ENCODE measurements around the gene COL9A3. TPM values are rescaled to one million over a fixed set of nuclear protein-coding genes. Genes with fewer than 3 reads are reported as not detected.

Gene COL9A3
- total and polyA plus RNA-seq, 2 of the 8 experiments (the other 6 are each of a cell fraction or from before 2014, with no cell fraction given) = 21.7 to 80.1 TPM

DNA sequence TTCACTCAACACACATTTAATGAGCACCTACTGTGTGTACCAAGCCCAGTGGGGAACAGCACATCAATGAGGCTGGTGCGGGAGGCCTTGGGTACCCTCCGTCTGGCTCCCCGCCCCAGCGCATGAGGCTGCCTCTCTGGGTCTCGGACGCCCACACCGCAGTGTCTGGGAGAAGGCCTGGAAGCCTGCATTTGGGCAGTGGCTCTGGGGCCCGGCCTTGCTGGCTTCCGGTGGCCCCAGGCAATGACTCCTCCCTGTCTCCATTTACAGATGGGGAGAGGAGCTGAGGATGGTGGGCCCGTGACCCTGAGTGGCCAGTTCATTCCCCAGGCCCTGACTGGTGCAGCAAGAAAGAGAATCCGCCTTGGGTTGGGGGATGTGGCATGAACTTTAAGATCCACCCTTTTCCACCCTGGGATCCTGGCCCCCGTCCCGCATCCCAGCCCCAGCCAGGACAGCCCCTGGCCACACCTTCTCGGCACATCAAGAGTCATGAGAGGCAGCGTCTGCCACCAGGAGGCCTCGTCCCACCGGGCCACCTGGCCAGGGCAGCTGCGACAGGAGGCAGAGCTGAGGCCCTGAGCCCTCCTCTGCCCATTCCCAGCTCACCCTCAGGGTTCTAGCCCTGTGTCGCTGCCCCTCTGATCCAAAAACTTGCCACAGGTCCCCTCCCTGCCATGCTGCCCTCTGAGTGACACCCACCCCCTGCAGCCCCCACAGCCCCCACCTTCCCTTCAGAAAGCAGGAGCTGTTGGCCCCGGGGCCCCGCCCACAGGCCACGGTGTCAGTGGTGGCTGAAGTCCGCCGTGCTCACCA lies 38.0 kb upstream of the COL9A3 start:
- H4K91ac ChIP-seq (replicated peaks; ENCODE audit: insufficient read length, low read length) = peak overlapping the region; percentile 60
- no peak overlapping the region for H3K14ac ChIP-seq (ENCODE audit: insufficient read length)
- DNase-seq (ENCODE audit: low read depth in 1 of 2, low spot score in 2 of 2) = no peak
- no peak overlapping the region for H3K4ac ChIP-seq (replicated peaks; ENCODE audit: insufficient read length, low read depth, low read length)
- H2BK120ac ChIP-seq (replicated peaks; ENCODE audit: low read depth, low read length) = no peak overlapping the region
- no peak overlapping the region; the same call in 1 of the 2 replicates for H2AK5ac ChIP-seq (ENCODE audit: low read depth, low read length)
- peak overlapping the region; percentile 65; the same call in 1 of the 2 replicates for H2BK15ac ChIP-seq (ENCODE audit: low read length)
- no peaks in the 10 kb centered on the region for H3K23me2 ChIP-seq (ENCODE audit: low read depth, low read length)
- H3K4me2 ChIP-seq (ENCODE audit: insufficient read depth in 1 of 2, low read depth in 2 of 2, low read length in 2 of 2) = no peak overlapping the region
- no peaks in the 10 kb centered on the region for H4K20me1 ChIP-seq (replicated peaks in 1 of 2; ENCODE audit: control insufficient read depth in 1 of 2, insufficient read depth in 2 of 2, low read length in 2 of 2)
- 0 out of 2 replicates have a peak overlapping the region, but pooled peaks have one; percentile 60 for H3K18ac ChIP-seq (ENCODE audit: extremely low read depth, low read length)
- no peak overlapping the region for H2BK20ac ChIP-seq (ENCODE audit: low read length)
- 0 out of 2 replicates have a peak overlapping the region, but pooled peaks have one; percentile 56 for H2BK5ac ChIP-seq (ENCODE audit: low read depth, low read length)
- H4K8ac ChIP-seq (ENCODE audit: extremely low read depth, insufficient read depth, low read length) = peak overlapping the region; percentile 11; the same call in 1 of the 2 replicates
- no peaks in the 10 kb centered on the region for H3K79me2 ChIP-seq (ENCODE audit: control insufficient read depth in 1 of 2, insufficient read depth in 2 of 2, low read length in 2 of 2)
- no peak overlapping the region for H3K4me3 ChIP-seq (ENCODE audit: extremely low read depth in 1 of 4, insufficient read depth in 2 of 4, low read depth in 3 of 4, low read length in 4 of 4)
- H3K79me1 ChIP-seq (ENCODE audit: low read depth, low read length) = no peaks in the 10 kb centered on the region
- peaks cover 0 to 16% (median 3%) of the 10 kb centered on the region in 4 experiments; a peak in 4 of 7 replicates for H3K4me1 ChIP-seq (replicated peaks in 1 of 4; ENCODE audit: control insufficient read depth in 3 of 4, insufficient read depth in 4 of 4, low read length in 3 of 4)
- no peaks in the 10 kb centered on the region for H3K27me3 ChIP-seq (replicated peaks in 1 of 4; ENCODE audit: control insufficient read depth in 3 of 4, extremely low read depth in 1 of 4, insufficient read depth in 3 of 4, low read length in 3 of 4)
- no peak overlapping the region for H3K27ac ChIP-seq (ENCODE audit: low read depth, low read length)
- CTCF ChIA-PET (ENCODE audit: partially characterized antibody) = interaction anchor here (0.6 to 3.4 kb wide), 7 partner anchors 10 to 91 kb away, joined by 3 to 35 read pairs (median 6); partner anchors contain the start of gene NTSR1
- WGBS, 2 experiments (ENCODE audit: extremely low coverage in 1 of 2, insufficient coverage in 1 of 2, insufficient read length in 1 of 2, insufficient replicate concordance in 2 of 2, low coverage in 1 of 2, low lambda C conversion rate in 2 of 2, missing lambda C conversion rate in 1 of 2) = 81% methylated on average over 14 of the region's 24 CpGs; no CpG with 5 or more reads in 1 of the 2 experiments
- H3K9me3 ChIP-seq (ENCODE audit: insufficient read depth in 2 of 2, low read depth in 1 of 2, low read length in 1 of 2) = no peaks in the 10 kb centered on the region
- H3K56ac ChIP-seq (replicated peaks; ENCODE audit: insufficient read length, low read depth, low read length) = no peak overlapping the region
- H3K23ac ChIP-seq (ENCODE audit: insufficient read length) = no peak overlapping the region
- no peak overlapping the region for H4K5ac ChIP-seq (ENCODE audit: insufficient read length, low read depth, low read length)
- no peak overlapping the region for H3K9ac ChIP-seq (replicated peaks in 1 of 4; ENCODE audit: extremely low read depth in 1 of 4, low read depth in 3 of 4, low read length in 3 of 4)
- H3K36me3 ChIP-seq (ENCODE audit: control insufficient read depth in 2 of 4, insufficient read depth in 4 of 4, low read length in 3 of 4) = no peaks in the 10 kb centered on the region
- POLR2A ChIA-PET (ENCODE audit: partially characterized antibody) = interaction anchor here (0.6 to 1.6 kb wide), 2 partner anchors 12 to 44 kb away, joined by 3 to 4 read pairs; no protein-coding TSS in a partner anchor
- H2AFZ ChIP-seq (ENCODE audit: low read length) = no peak overlapping the region
- FAIRE-seq = no peak
- H2BK12ac ChIP-seq (ENCODE audit: low read depth, low read length) = peak overlapping the region; percentile 75; the same call in 1 of the 2 replicates
- TF ChIP-seq SP2 (IDR thresholded peaks at IDR 0.05; ENCODE audit: low read length) = no peak
- TF ChIP-seq SRF (IDR thresholded peaks at IDR 0.05; ENCODE audit: low read depth, low read length) = no peak
- TF ChIP-seq BACH1 (IDR thresholded peaks at IDR 0.05; ENCODE audit: low read length) = no peak
- TF ChIP-seq, protein P1, sequence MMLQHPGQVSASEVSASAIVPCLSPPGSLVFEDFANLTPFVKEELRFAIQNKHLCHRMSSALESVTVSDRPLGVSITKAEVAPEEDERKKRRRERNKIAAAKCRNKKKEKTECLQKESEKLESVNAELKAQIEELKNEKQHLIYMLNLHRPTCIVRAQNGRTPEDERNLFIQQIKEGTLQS (IDR thresholded peaks at IDR 0.05; ENCODE audit: insufficient read depth, low read depth, low read length) = no peak
- TF ChIP-seq CBX8 (IDR thresholded peaks at IDR 0.05; ENCODE audit: borderline replicate concordance, low read depth, low read length) = no peak
- TF ChIP-seq HDAC6 (IDR thresholded peaks at IDR 0.05; ENCODE audit: low read depth, low read length) = no peak
- no peak for TF ChIP-seq EZH2 (IDR thresholded peaks at IDR 0.05; ENCODE audit: low read depth, low read length, severe bottlenecking)
- TF ChIP-seq, protein P2, sequence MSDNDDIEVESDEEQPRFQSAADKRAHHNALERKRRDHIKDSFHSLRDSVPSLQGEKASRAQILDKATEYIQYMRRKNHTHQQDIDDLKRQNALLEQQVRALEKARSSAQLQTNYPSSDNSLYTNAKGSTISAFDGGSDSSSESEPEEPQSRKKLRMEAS (IDR thresholded peaks at IDR 0.05) = peak; percentile 86
- TF ChIP-seq TAF7 (optimal IDR thresholded peaks at IDR 0.05; ENCODE audit: borderline replicate concordance, low read depth, low read length) = no peak
- TF ChIP-seq EP300 (IDR thresholded peaks at IDR 0.05; ENCODE audit: borderline replicate concordance in 1 of 2, low read depth in 2 of 2, low read length in 2 of 2) = no peak
- no peak for TF ChIP-seq YY1 (IDR thresholded peaks at IDR 0.05; ENCODE audit: low read depth, low read length)

Measured in H1 (cell line).